NCI-H1436 treated with DMSO at 0.1 percent for 48 hours (cell line): ENCODE measurements around the gene PTGIR.

Experiments used
- DNase-seq: peaks from one replicate; lab custom pipeline; 2025; lab: John Stamatoyannopoulos, UW

PTGIR gene

GRCh38 chr19:46614114-46614722 is 10.7 kb downstream of the PTGIR start:
- peak; percentile 19 for DNase-seq

- DNase-seq = no peak
Observed at GRCh38 chr19:46613525-46613924, 11.4 kb downstream of the PTGIR start.

GRCh38 chr19:46611776-46612175 is 13.1 kb downstream of the PTGIR start:
- no peak for DNase-seq

- DNase-seq = no peak
Observed at GRCh38 chr19:46610851-46611770, 13.8 kb downstream of the PTGIR start.

GRCh38 chr19:46610413-46610775 is 14.5 kb downstream of the PTGIR start:
- DNase-seq = no peak

- DNase-seq = no peak
Observed at GRCh38 chr19:46609511-46610412, 15.1 kb downstream of the PTGIR start.

- no peak for DNase-seq
Observed at GRCh38 chr19:46608581-46609345, 16.1 kb downstream of the PTGIR start.

GRCh38 chr19:46608178-46608577 is 16.7 kb downstream of the PTGIR start:
- DNase-seq = no peak

- DNase-seq = no peak
Observed at GRCh38 chr19:46607448-46607841, 17.4 kb downstream of the PTGIR start.

GRCh38 chr19:46606681-46607447 is 18.0 kb downstream of the PTGIR start:
- DNase-seq = no peak

GRCh38 chr19:46606019-46606418 is 18.9 kb downstream of the PTGIR start:
- DNase-seq = no peak

- no peak for DNase-seq
Observed at GRCh38 chr19:46605356-46605821, 19.5 kb downstream of the PTGIR start.

GRCh38 chr19:46604781-46605355 is 20.0 kb downstream of the PTGIR start:
- no peak for DNase-seq

- DNase-seq = no peak
Observed at GRCh38 chr19:46603752-46604231, 21.1 kb downstream of the PTGIR start.

GRCh38 chr19:46603195-46603637 is 21.7 kb downstream of the PTGIR start:
- DNase-seq = no peak

- DNase-seq = no peak
Observed at GRCh38 chr19:46602392-46603194, 22.3 kb downstream of the PTGIR start.

GRCh38 chr19:46601318-46602224 is 23.3 kb downstream of the PTGIR start, which contains the start of gene CALM3:
CALM3 (plus strand) TSS chr19:46601330; CDS start chr19:46601435, 105 bp downstream.
- DNase-seq = no peak
